Measurements from ENCODE around the gene PLA2G2F.

DNA sequence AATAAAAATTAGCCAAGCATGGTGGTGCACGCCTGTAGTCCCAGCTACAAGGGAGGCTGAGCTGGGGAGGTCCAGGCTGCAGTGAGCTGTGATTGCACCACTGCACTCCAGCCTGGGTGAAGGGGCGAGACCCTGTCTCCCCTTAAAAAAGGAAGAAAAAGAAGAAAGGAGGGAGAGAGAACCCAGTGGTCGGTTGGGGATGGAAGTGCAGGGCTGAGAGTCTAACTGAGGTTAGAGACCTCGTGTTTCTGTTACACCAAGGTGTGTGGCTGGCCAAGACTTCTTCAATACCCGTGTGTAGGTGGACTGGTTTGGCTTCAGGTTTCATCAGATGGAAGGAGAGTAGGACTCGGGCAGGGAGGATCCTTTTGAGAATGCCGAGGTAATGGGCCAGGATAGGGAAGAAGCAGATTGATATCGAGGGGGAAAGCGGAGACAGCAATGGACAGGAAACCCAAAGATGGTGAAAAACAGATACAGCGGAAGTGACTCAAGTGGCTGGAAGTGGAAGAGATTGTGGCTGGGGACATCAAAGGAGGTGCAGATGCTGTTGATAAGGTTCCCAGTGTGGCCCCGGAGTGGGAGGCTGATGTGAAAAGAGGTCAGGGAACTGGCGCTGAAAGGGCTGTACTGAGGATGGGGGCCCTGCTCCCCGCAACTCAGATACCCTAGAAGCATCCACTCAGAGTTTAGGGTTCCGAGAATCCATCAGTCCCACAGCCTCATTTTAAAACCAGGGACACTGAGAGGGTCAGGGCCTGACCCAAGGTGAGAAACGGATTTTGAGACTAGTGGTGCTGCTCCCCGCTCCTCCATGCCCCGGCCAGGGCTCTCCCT is 46.1 kb downstream of the PLA2G2F start:
- TF ChIP-seq, protein P1, sequence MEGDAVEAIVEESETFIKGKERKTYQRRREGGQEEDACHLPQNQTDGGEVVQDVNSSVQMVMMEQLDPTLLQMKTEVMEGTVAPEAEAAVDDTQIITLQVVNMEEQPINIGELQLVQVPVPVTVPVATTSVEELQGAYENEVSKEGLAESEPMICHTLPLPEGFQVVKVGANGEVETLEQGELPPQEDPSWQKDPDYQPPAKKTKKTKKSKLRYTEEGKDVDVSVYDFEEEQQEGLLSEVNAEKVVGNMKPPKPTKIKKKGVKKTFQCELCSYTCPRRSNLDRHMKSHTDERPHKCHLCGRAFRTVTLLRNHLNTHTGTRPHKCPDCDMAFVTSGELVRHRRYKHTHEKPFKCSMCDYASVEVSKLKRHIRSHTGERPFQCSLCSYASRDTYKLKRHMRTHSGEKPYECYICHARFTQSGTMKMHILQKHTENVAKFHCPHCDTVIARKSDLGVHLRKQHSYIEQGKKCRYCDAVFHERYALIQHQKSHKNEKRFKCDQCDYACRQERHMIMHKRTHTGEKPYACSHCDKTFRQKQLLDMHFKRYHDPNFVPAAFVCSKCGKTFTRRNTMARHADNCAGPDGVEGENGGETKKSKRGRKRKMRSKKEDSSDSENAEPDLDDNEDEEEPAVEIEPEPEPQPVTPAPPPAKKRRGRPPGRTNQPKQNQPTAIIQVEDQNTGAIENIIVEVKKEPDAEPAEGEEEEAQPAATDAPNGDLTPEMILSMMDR (IDR thresholded peaks at IDR 0.05) = no peak
- no peak for TF ChIP-seq POLR2A (IDR thresholded peaks at IDR 0.05)

Data from right lobe of liver (tissue), 4 donors.